H7 (cell line): ENCODE results near the gene IZUMO4. TPM values are rescaled to one million over a fixed set of nuclear protein-coding genes. Genes with fewer than 3 reads are reported as not detected.
A peak's percentile ranks its signal among the peaks of the same experiment; 100 is the strongest.

Experiments used
- DNase-seq: peaks from one replicate; pipeline ENCODE4 v3.0.0; 2012
- H3K27me3 ChIP-seq: 2 replicates; pipeline ENCODE4 v1.6.0; 2011; ENCODE audit warnings: mild to moderate bottlenecking, low read length; ENCODE audit not compliant: control insufficient read depth, insufficient read depth
- H3K36me3 ChIP-seq: replicated peaks from 2 replicates; pipeline ENCODE4 v1.5.1; 2011; ENCODE audit warnings: low read length; ENCODE audit not compliant: control insufficient read depth, insufficient read depth
- H3K4me3 ChIP-seq: 2 replicates; pipeline ENCODE4 v1.5.1; 2011; ENCODE audit warnings: low read depth, mild to moderate bottlenecking, control low read depth, low read length, moderate library complexity; ENCODE audit not compliant: insufficient read depth
- total RNA-seq: library from RNA; depleted of rRNA; stranded (reverse); fragments of >200 nt; shearing (Covaris generic); gene quantifications from 2 replicates; pipeline ENCODE4 v1.2.3, GENCODE V29; 2014; rRNA removed

IZUMO4 gene
- 0.80 and 0.81 TPM in 2 replicates for total RNA-seq

- peak within 1 kb of the TSS; percentile 71 for H3K4me3 ChIP-seq
- peaks cover 3% of the 10 kb centered on the region for H3K36me3 ChIP-seq
- no peaks in the 10 kb centered on the region for H3K27me3 ChIP-seq
- peak; percentile 100 for DNase-seq
Measured at GRCh38 chr19:2096480-2097202, at the start of gene IZUMO4. IZUMO4 (plus strand) TSS chr19:2096915; CDS start chr19:2096946, 31 bp downstream.

- Histone ChIP-seq H3K27me3 (no peaks in the 10 kb centered on the region), H3K4me3 (no peak overlapping the region), H3K36me3 (peaks cover 4% of the 10 kb centered on the region)
- no peak for DNase-seq
Measured at GRCh38 chr19:2047076-2047448, 49.7 kb upstream of the IZUMO4 start.

GRCh38 chr19:2047449-2048103, 49.1 kb upstream of the IZUMO4 start:
- Histone ChIP-seq H3K4me3 (no peak overlapping the region), H3K36me3 (peaks cover 4% of the 10 kb centered on the region), H3K27me3 (no peaks in the 10 kb centered on the region)
- peak; percentile 54 for DNase-seq

- Histone ChIP-seq H3K36me3 (peaks cover 2% of the 10 kb centered on the region), H3K27me3 (no peaks in the 10 kb centered on the region), H3K4me3 (no peak overlapping the region)
- peak; percentile 59 for DNase-seq
Measured at GRCh38 chr19:2048104-2048958, 48.4 kb upstream of the IZUMO4 start.

GRCh38 chr19:2048959-2049740, 47.6 kb upstream of the IZUMO4 start:
- Histone ChIP-seq H3K4me3 (no peak overlapping the region), H3K27me3 (no peaks in the 10 kb centered on the region), H3K36me3 (no peaks in the 10 kb centered on the region; the same call in none of the 2 replicates)
- peak; percentile 68 for DNase-seq

- Histone ChIP-seq H3K4me3 (peak overlapping the region; percentile 95), H3K36me3 (no peaks in the 10 kb centered on the region; the same call in none of the 2 replicates)
- DNase-seq = peak; percentile 88
Measured at GRCh38 chr19:2049741-2050348, 46.9 kb upstream of the IZUMO4 start.

GRCh38 chr19:2050349-2050990, 46.2 kb upstream of the IZUMO4 start:
- Histone ChIP-seq H3K27me3 (no peaks in the 10 kb centered on the region), H3K36me3 (no peaks in the 10 kb centered on the region; the same call in none of the 2 replicates), H3K4me3 (peak overlapping the region; percentile 95)
- DNase-seq = no peak

More at GRCh38 chr19:2049741-2050348, 46.9 kb upstream of the IZUMO4 start:
- H3K27me3 ChIP-seq = no peaks in the 10 kb centered on the region

GRCh38 chr19:2050991-2051772, 45.5 kb upstream of the IZUMO4 start, which contains the start of gene MKNK2:
MKNK2 (minus strand) TSS chr19:2051244; CDS start chr19:2050851, 393 bp downstream.
- peak within 1 kb of the TSS; percentile 95 for H3K4me3 ChIP-seq
- no peaks in the 10 kb centered on the region; the same call in none of the 2 replicates for H3K36me3 ChIP-seq

GRCh38 chr19:2051773-2052704, 44.7 kb upstream of the IZUMO4 start:
- DNase-seq = no peak
- Histone ChIP-seq H3K27me3 (no peaks in the 10 kb centered on the region), H3K4me3 (peak overlapping the region; percentile 50), H3K36me3 (no peaks in the 10 kb centered on the region; the same call in none of the 2 replicates)

More at GRCh38 chr19:2050991-2051772, 45.5 kb upstream of the IZUMO4 start, which contains the start of gene MKNK2:
- DNase-seq = no peak
- H3K27me3 ChIP-seq = no peaks in the 10 kb centered on the region

GRCh38 chr19:2053601-2054389, 42.9 kb upstream of the IZUMO4 start:
- Histone ChIP-seq H3K4me3 (no peak overlapping the region), H3K36me3 (no peaks in the 10 kb centered on the region; the same call in 1 of the 2 replicates), H3K27me3 (no peaks in the 10 kb centered on the region)
- peak; percentile 23 for DNase-seq

GRCh38 chr19:2054763-2055162, 42.0 kb upstream of the IZUMO4 start:
- DNase-seq = no peak
- Histone ChIP-seq H3K27me3 (no peaks in the 10 kb centered on the region), H3K4me3 (no peak overlapping the region), H3K36me3 (no peaks in the 10 kb centered on the region)
